ENCODE measurements around the gene CNTNAP5. TPM values are rescaled to one million over a fixed set of nuclear protein-coding genes. Genes with fewer than 3 reads are reported as not detected.

The CNTNAP5 gene
- total and polyA plus RNA-seq, 9 of the 15 experiments (the other 6 are each of a cell fraction or from before 2014, with no cell fraction given), result not detected

GRCh38 chr2:124607679-124608078 is 582.6 kb downstream of the CNTNAP5 start:
- no peaks in the 10 kb centered on the region for H3K27me3 ChIP-seq (ENCODE audit: control insufficient read depth in 2 of 2, insufficient read depth in 2 of 2, low read length in 2 of 2)
- intact Hi-C loops (cut with micrococcal nuclease), result no loop called here
- H3K27ac ChIP-seq (ENCODE audit: extremely low read depth, low read depth, low read length), result no peak overlapping the region
- in situ Hi-C loops (cut with MboI), result no loop called here
- no peak for FAIRE-seq
- ChIA-PET POLR2A (no interaction called here), CTCF (ENCODE audit: low intra/inter-chr PET ratio) (no interaction called here)
- no peaks in the 10 kb centered on the region for H3K9me1 ChIP-seq (ENCODE audit: control insufficient read depth, insufficient read depth, low read length)
- no peak for ATAC-seq
- no peaks in the 10 kb centered on the region for H3K9me3 ChIP-seq (replicated peaks; ENCODE audit: control insufficient read depth, insufficient read depth, low read depth, low read length)
- no TSS peak for BruUV-seq (replicated peaks)
- 0% methylated on average over 1 of the region's 2 CpGs for WGBS (ENCODE audit: insufficient coverage, low coverage, missing lambda C conversion rate)
- H4K20me1 ChIP-seq (replicated peaks; ENCODE audit: control insufficient read depth, insufficient read depth, low read length), result no peaks in the 10 kb centered on the region
- no peak overlapping the region for H3K4me2 ChIP-seq (ENCODE audit: insufficient read depth, low read length)
- no peak overlapping the region for H3K4me3 ChIP-seq
- H3K36me3 ChIP-seq (ENCODE audit: control insufficient read depth, insufficient read depth, low read length), result no peaks in the 10 kb centered on the region
- no peak overlapping the region for H2AFZ ChIP-seq (ENCODE audit: low read depth, low read length)
- no peak for DNase-seq (ENCODE audit: extremely low read depth in 1 of 4, low spot score in 3 of 4)
- TF ChIP-seq HDAC3 (IDR thresholded peaks at IDR 0.05; ENCODE audit: borderline replicate concordance, partially characterized antibody) (no peak), TAF15 (IDR thresholded peaks at IDR 0.05; ENCODE audit: low read depth, low read length) (no peak), TCFL5 (CRISPR knock-in tag; conservative IDR thresholded peaks at IDR 0.05) (no peak), STAT5B (CRISPR knock-in tag; IDR thresholded peaks at IDR 0.05) (no peak), ZNF780A (CRISPR knock-in tag; IDR thresholded peaks at IDR 0.05) (no peak), ZSCAN32 (CRISPR knock-in tag; IDR thresholded peaks at IDR 0.05) (no peak), ZNF395 (CRISPR knock-in tag; IDR thresholded peaks at IDR 0.05) (no peak), HLTF (IDR thresholded peaks at IDR 0.05) (no peak), ZNF324 (CRISPR knock-in tag; IDR thresholded peaks at IDR 0.05) (no peak), RBBP5 (IDR thresholded peaks at IDR 0.05; ENCODE audit: borderline replicate concordance, insufficient read depth, low read length, poor library complexity, severe bottlenecking) (no peak), HCFC1 (IDR thresholded peaks at IDR 0.05; ENCODE audit: low read depth, low read length) (no peak), ZNF224 (CRISPR knock-in tag; IDR thresholded peaks at IDR 0.05) (no peak), SMAD1 (IDR thresholded peaks at IDR 0.05; ENCODE audit: low read depth, low read length, partially characterized antibody) (no peak), TAF9B (IDR thresholded peaks at IDR 0.05; ENCODE audit: partially characterized antibody) (no peak), RFX1 (IDR thresholded peaks at IDR 0.05) (no peak), THAP12 (CRISPR knock-in tag; IDR thresholded peaks at IDR 0.05) (no peak), ZFP91 (CRISPR knock-in tag; IDR thresholded peaks at IDR 0.05) (no peak), STAG1 (CRISPR knock-in tag; IDR thresholded peaks at IDR 0.05; ENCODE audit: borderline replicate concordance) (no peak)
- H3K4me1 ChIP-seq (replicated peaks in 1 of 2; ENCODE audit: control insufficient read depth in 2 of 2, insufficient read depth in 2 of 2, low read length in 2 of 2), result no peaks in the 10 kb centered on the region
- H3K9ac ChIP-seq (ENCODE audit: insufficient read depth in 1 of 2, low read depth in 2 of 2, low read length in 2 of 2), result no peak overlapping the region
- H3K79me2 ChIP-seq (ENCODE audit: control insufficient read depth, insufficient read depth, low read length), result no peaks in the 10 kb centered on the region

Measured in K562 (cell line).